Dendritic cell treated with granulocyte-macrophage colony-stimulating factor and Interleukin-4, amounts not matched to agents 40 ng/mL and 50 ng/mL, for 4 days (primary cell): Measurements from ENCODE around the gene NCS1.
A peak's percentile ranks its signal among the peaks of the same experiment; 100 is the strongest.

Experiments used
- H3K27ac Mint-ChIP-seq: one replicate; pipeline ENCODE4 v1.8.0; 2022; ENCODE audit warnings: mild to moderate bottlenecking, mixed read lengths
- H3K27me3 Mint-ChIP-seq: one replicate; pipeline ENCODE4 v1.8.0; 2022; ENCODE audit warnings: mild to moderate bottlenecking, mixed read lengths
- H3K36me3 Mint-ChIP-seq: one replicate; pipeline ENCODE4 v1.8.0; 2022; ENCODE audit warnings: low read depth, mixed read lengths
- H3K4me1 Mint-ChIP-seq: one replicate; pipeline ENCODE4 v1.8.0; 2022; ENCODE audit warnings: low read depth, mixed read lengths
- H3K4me3 Mint-ChIP-seq: one replicate; pipeline ENCODE4 v1.8.0; 2022; ENCODE audit warnings: mild to moderate bottlenecking, moderate library complexity, mixed read lengths
- H3K9me3 Mint-ChIP-seq: one replicate; pipeline ENCODE4 v1.8.0; 2022; ENCODE audit warnings: mixed read lengths
- intact Hi-C: fragments of 100-400 bp; cut with micrococcal nuclease; formaldehyde crosslinking; loops from one replicate; pipeline ENCODE4 v1.15.0; 2022

Gene NCS1

DNA sequence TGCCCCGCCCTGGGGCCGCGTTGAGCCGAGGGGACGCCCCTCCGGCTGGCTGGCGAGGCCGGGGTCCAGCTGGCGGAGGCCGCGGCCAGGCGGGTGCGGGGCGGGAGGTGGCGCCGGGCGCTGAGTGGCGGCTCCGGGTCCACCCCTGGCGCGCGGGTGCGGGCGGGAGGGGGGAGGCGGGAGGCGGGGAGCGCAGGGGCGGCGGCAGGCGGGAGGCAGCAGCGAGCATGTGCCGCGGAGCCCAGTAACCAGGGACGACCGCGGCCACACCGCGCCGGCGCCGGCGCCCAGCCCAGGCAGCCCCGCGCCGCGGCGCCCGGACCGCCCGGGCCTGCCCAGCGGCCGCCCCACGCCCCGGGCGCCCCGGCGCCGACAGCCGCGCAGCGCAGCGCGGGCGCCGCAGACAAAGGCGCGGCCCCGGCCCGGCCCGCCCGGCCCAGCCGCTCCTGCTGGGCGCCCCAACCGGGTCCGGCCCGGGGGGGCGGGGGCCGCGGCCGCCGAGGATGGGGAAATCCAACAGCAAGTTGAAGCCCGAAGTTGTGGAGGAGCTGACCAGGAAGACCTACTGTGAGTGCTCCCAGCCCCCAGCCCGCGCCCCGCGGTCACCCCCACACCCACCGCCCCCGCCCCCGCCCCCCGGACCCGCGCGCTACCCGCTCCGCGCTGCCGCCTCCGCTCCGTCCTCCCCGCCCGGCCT is at the start of gene NCS1:
NCS1 (plus strand) TSS at position 244 of the 697 bp plus-strand sequence; CDS start at position 504, 260 bp downstream.
- no peak within 1 kb of the TSS for H3K27ac Mint-ChIP-seq
- intact Hi-C loops = no loop called here
- no peaks in the 10 kb centered on the region for H3K4me1 Mint-ChIP-seq
- H3K4me3 Mint-ChIP-seq = peak within 1 kb of the TSS; percentile 41
- no peaks in the 10 kb centered on the region for H3K9me3 Mint-ChIP-seq
- H3K36me3 Mint-ChIP-seq = no peaks in the 10 kb centered on the region
- H3K27me3 Mint-ChIP-seq = peaks cover 67% of the 10 kb centered on the region

GRCh38 chr9:130122456-130122855 is 49.7 kb upstream of the NCS1 start:
- intact Hi-C loops = no loop called here
- H3K4me3 Mint-ChIP-seq = no peak overlapping the region
- no peak overlapping the region for H3K27ac Mint-ChIP-seq
- H3K36me3 Mint-ChIP-seq = peaks cover 100% of the 10 kb centered on the region
- H3K27me3 Mint-ChIP-seq = no peaks in the 10 kb centered on the region
- peaks cover 12% of the 10 kb centered on the region for H3K4me1 Mint-ChIP-seq
- H3K9me3 Mint-ChIP-seq = no peaks in the 10 kb centered on the region

DNA sequence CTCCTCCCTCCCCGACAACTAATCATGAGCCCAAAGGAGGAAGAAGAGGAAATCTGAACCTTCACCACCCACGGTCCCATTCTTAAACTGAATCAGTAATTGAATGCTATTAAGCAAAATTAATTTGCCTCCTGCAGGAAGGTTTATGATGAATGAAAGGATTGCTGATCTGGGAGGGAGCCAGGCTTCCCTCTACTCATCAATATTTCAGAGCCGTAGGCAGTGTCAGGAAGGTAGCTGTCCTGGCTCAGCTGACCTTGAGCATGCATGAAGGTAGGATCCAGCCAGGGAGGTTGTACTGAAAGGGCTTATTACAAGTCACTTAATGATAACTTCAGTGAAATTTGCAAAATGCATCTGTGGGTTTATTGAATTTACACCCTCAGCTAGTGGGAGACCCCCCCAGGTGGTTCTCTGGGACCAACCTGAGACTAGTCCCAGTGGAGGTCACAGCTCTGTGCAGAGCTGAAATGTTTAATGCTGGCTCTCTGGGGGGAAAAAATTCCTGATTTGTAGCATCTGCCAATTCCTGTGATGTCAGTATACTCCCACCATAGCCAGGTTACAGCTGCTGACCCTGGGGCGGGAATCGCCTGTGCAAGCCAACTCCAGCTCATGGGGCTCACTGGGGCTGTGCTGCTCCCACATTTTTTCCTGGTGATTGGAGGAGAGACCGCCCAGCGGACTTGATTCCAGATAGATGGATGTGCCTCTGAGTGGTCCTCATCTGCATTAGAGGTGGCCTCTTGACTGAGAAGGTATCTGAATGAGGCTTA is 47.9 kb upstream of the NCS1 start:
- Mint-ChIP-seq H3K27ac (no peak overlapping the region), H3K4me1 (peaks cover 28% of the 10 kb centered on the region), H3K4me3 (no peak overlapping the region), H3K27me3 (no peaks in the 10 kb centered on the region), H3K9me3 (no peaks in the 10 kb centered on the region), H3K36me3 (peaks cover 99% of the 10 kb centered on the region)
- intact Hi-C loops = no loop called here

DNA sequence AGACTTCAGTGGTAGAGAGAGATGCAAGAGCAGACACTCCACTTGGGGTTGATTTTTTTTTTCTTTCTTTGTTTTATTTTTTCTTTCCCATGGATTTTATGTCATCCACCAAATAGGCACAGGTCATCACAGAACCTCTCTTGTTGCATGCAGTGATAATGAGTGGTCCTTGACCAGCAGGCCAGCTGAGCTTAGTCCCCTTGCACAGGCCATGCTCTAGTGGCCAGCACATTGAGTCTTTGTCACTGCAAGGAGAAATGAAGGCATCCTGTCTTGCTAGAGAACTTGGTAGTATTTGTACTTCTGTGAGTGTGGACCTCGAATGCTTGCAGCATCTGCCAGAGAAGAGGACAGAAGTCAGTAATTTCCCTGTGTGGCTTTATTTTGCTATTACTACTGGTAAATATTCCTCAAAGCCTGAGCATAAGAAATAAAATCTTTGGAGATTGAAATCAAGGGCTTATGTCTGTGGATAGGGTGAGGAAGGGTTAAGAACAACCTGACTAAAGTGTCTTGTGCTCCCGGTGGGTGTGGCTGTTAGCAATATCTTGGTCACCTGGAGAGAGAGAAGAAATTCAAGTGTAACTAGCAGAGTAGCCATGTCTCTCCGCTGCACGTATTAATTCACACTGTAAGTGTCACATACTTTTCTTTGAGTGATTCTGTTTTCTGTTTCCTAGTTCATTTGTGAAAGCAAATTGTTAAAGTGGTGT is 45.3 kb upstream of the NCS1 start:
- Mint-ChIP-seq H3K9me3 (no peaks in the 10 kb centered on the region), H3K27ac (no peak overlapping the region)
- intact Hi-C loops = no loop called here

DNA sequence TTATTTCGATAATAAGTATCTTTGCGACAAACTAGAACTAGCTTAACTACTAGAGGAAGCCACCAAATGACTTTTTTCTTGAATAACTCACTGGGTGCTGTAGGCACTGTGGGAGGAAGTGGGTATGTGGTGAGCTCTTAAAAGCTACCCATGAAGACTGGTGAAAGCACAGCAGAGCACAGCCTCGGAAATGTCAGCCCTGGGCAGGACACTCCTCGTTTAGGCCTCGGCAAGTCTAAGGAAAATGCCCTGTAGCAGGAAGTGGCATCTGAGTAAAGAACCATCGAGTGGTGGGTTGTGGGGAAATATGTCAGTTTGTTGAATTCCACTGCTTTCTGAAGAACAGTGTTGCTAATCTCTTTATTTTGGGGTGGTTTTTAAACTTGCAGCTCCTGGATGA is 44.0 kb upstream of the NCS1 start:
- intact Hi-C loops = no loop called here
- Mint-ChIP-seq H3K27me3 (no peaks in the 10 kb centered on the region), H3K9me3 (no peaks in the 10 kb centered on the region), H3K27ac (peak overlapping the region; percentile 94), H3K4me3 (peak overlapping the region; percentile 59), H3K36me3 (peaks cover 99% of the 10 kb centered on the region), H3K4me1 (peaks cover 45% of the 10 kb centered on the region)

More for the DNA sequence above, 45.3 kb upstream of the NCS1 start:
- Mint-ChIP-seq H3K36me3 (peaks cover 99% of the 10 kb centered on the region), H3K4me3 (no peak overlapping the region), H3K4me1 (peaks cover 45% of the 10 kb centered on the region), H3K27me3 (no peaks in the 10 kb centered on the region)

- Mint-ChIP-seq H3K4me3 (peak overlapping the region; percentile 59), H3K4me1 (peaks cover 45% of the 10 kb centered on the region), H3K27ac (peak overlapping the region; percentile 94), H3K36me3 (peaks cover 99% of the 10 kb centered on the region), H3K9me3 (no peaks in the 10 kb centered on the region), H3K27me3 (no peaks in the 10 kb centered on the region)
- intact Hi-C loops = no loop called here
Observed at GRCh38 chr9:130128733-130129431, 43.3 kb upstream of the NCS1 start.

- Mint-ChIP-seq H3K4me1 (peaks cover 45% of the 10 kb centered on the region), H3K4me3 (no peak overlapping the region), H3K27ac (peak overlapping the region; percentile 94), H3K27me3 (no peaks in the 10 kb centered on the region), H3K36me3 (peaks cover 99% of the 10 kb centered on the region), H3K9me3 (no peaks in the 10 kb centered on the region)
- intact Hi-C loops = no loop called here
Observed at GRCh38 chr9:130129432-130130061, 42.7 kb upstream of the NCS1 start.

GRCh38 chr9:130132746-130133145 is 39.5 kb upstream of the NCS1 start:
- Mint-ChIP-seq H3K36me3 (peaks cover 98% of the 10 kb centered on the region), H3K27me3 (no peaks in the 10 kb centered on the region), H3K9me3 (no peaks in the 10 kb centered on the region), H3K4me3 (no peak overlapping the region), H3K27ac (no peak overlapping the region), H3K4me1 (peaks cover 62% of the 10 kb centered on the region)
- intact Hi-C loops = no loop called here

- Mint-ChIP-seq H3K4me3 (peak overlapping the region; percentile 9), H3K27me3 (peaks cover 3% of the 10 kb centered on the region), H3K4me1 (peaks cover 62% of the 10 kb centered on the region), H3K9me3 (no peaks in the 10 kb centered on the region), H3K36me3 (peaks cover 65% of the 10 kb centered on the region), H3K27ac (no peak overlapping the region)
- intact Hi-C loops = no loop called here
Observed at GRCh38 chr9:130137081-130137640, 35.0 kb upstream of the NCS1 start.

DNA sequence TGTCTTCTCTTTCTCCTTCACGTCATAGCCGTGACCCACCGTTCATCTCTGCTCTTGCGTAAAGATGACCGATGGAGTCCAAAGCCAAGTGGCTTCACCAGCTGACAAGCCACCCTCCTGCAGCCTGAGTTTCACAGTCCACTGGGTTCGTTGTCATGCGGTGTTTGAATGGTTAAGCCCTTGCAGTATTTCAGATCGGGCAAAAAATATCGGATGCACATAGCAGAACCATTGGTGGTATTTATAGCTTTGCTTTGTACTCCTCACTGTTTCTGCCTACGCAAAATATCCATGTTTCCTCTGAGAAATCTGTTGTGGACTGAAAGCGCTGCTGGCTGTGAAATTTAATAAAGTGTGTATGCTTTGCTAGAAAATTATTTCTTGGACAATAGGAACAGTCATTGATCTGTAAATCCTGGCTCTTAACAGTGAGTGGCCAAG is 34.5 kb upstream of the NCS1 start:
- H3K9me3 Mint-ChIP-seq = no peaks in the 10 kb centered on the region
- H3K27me3 Mint-ChIP-seq = peaks cover 5% of the 10 kb centered on the region
- H3K4me1 Mint-ChIP-seq = peaks cover 62% of the 10 kb centered on the region
- intact Hi-C loops = no loop called here
- H3K27ac Mint-ChIP-seq = peak overlapping the region; percentile 57
- peak overlapping the region; percentile 13 for H3K4me3 Mint-ChIP-seq
- peaks cover 60% of the 10 kb centered on the region for H3K36me3 Mint-ChIP-seq

DNA sequence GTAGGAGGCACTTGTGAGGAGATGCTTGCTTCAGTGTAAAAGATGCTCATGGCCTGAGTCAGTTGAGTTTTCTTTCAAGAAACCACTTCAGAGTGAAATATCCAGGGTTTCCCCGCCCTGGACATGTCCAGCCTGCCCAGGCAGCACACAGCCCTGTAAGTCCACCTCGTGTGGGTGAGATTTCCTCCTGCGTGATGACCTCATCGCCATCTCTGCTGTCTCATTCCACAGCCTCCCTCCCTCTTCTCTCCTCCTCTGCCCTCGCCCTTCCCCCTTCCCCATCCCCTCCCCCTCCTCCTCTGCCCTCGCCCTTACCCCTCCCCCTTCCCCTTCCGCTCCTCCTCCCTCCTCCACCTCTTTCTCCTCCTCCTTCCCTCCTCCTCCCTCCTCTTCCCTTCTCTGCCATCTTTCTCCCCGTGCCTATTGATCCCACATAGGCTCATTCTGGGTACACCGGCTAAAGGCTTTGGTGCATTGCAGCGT is 34.0 kb upstream of the NCS1 start:
- Mint-ChIP-seq H3K4me1 (peaks cover 63% of the 10 kb centered on the region), H3K4me3 (no peak overlapping the region), H3K9me3 (no peaks in the 10 kb centered on the region), H3K27me3 (peaks cover 10% of the 10 kb centered on the region), H3K27ac (peak overlapping the region; percentile 57), H3K36me3 (peaks cover 54% of the 10 kb centered on the region)
- intact Hi-C loops = no loop called here

DNA sequence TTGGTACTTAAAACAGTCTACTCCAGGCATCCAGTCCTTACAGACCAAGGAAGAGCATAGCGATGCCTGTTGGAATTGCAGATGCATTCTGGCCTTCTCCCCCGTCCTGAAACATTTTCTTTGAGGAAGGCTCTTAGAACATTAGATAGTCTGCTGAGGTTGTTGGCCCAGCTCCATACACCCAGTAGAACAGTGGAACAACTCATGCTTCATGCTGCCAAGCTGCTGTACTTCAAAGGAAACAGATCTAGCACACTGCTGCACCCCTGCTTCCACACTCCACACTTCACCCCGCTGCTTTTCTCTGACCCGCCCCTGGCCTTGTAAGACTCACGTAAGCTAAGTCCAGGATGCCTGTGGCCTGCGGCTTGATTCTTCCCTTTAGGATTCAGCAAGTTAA is 33.4 kb upstream of the NCS1 start:
- peaks cover 69% of the 10 kb centered on the region for H3K4me1 Mint-ChIP-seq
- H3K4me3 Mint-ChIP-seq = no peak overlapping the region
- peak overlapping the region; percentile 18 for H3K27ac Mint-ChIP-seq
- intact Hi-C loops = no loop called here
- peaks cover 48% of the 10 kb centered on the region for H3K36me3 Mint-ChIP-seq
- no peaks in the 10 kb centered on the region for H3K9me3 Mint-ChIP-seq
- peaks cover 16% of the 10 kb centered on the region for H3K27me3 Mint-ChIP-seq

- Mint-ChIP-seq H3K36me3 (peaks cover 44% of the 10 kb centered on the region), H3K27me3 (peaks cover 21% of the 10 kb centered on the region), H3K4me1 (peaks cover 73% of the 10 kb centered on the region), H3K9me3 (no peaks in the 10 kb centered on the region), H3K4me3 (no peak overlapping the region), H3K27ac (peak overlapping the region; percentile 18)
- intact Hi-C loops = no loop called here
Observed at GRCh38 chr9:130139251-130139650, 33.0 kb upstream of the NCS1 start.
